Colonic mucosa (tissue), 4 donors: ENCODE measurements around the gene LRIT1. TPM values are rescaled to one million over a fixed set of nuclear protein-coding genes. Genes with fewer than 3 reads are reported as not detected.

Experiments used
- DNase-seq: peaks from one replicate; pipeline ENCODE4 v3.0.0-alpha.2; 2020
- H3K27ac ChIP-seq: fragments of 200-600 bp; one replicate; pipeline ENCODE4 v1.8.0; 2021
- H3K27me3 ChIP-seq: fragments of 200-600 bp; one replicate; pipeline ENCODE4 v1.8.0; 2021
- H3K36me3 ChIP-seq: fragments of 200-600 bp; one replicate; pipeline ENCODE4 v1.8.0; 2021
- H3K4me1 ChIP-seq: fragments of 200-600 bp; one replicate; pipeline ENCODE4 v1.8.0; 2021; ENCODE audit warnings: mild to moderate bottlenecking
- H3K4me3 ChIP-seq: fragments of 200-600 bp; one replicate; pipeline ENCODE4 v1.8.0; 2021
- H3K9ac ChIP-seq, 2 donors: one replicate each; pipeline ENCODE4 v1.7.0; 2013; ENCODE audit warnings: control low read depth in 2 of 2, low read depth in 2 of 2, low read length in 2 of 2
- H3K9me3 ChIP-seq: fragments of 200-600 bp; one replicate; pipeline ENCODE4 v1.8.0; 2021
- intact Hi-C: fragments of 100-400 bp; cut with DNase I; formaldehyde crosslinking; loops from one replicate; pipeline ENCODE4 v1.14.1; 2022
- total RNA-seq, 2 donors: library from RNA; stranded (reverse); fragmentation: NEBNext Ultra II Directional in 1 of 2; extraction: Animal tissue kit (Norgen Biotek cat#: 25700) in 1 of 2; gene quantifications; one replicate each; pipeline ENCODE4 v1.2.1, GENCODE V29; 2021
- TF ChIP-seq, protein P1 (sequence below): fragments of 200-600 bp; IDR thresholded peaks from one replicate; pipeline ENCODE4 v1.8.0; 2022; ENCODE audit warnings: antibody characterized with exemption, mild to moderate bottlenecking
- donor health status: healthy.
- donor health status: DM: no; HTN: no; CAD: no.
- donor health status: DM: no; HTN: no; CAD: no.

LRIT1 gene
- total RNA-seq, 2 donors from 2014 or later = not detected

DNA sequence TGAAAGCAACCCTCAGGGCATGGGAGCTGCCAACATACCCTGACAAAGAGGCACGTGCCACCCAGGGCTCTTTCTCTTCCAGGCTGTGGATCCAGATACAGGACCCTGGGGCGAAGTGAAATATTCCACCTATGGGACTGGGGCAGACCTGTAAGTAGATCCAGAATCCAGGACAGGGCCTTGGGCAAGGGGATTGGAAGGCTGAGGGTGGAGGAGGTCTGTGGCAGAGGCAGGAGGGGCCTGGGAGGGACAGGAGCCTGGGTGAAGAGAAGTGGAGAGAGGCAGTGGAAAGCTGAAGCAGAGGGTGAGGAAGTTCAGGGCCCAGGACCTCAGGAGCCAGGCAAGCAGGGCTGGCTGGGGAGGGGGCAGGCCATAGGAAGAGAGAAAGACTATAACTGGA is 29.8 kb downstream of the LRIT1 start:
- Histone ChIP-seq H3K9ac (no peak overlapping the region), H3K27me3 (no peaks in the 10 kb centered on the region), H3K36me3 (no peaks in the 10 kb centered on the region), H3K4me1 (no peaks in the 10 kb centered on the region), H3K4me3 (no peak overlapping the region), H3K27ac (no peak overlapping the region), H3K9me3 (no peaks in the 10 kb centered on the region)
- no peak for DNase-seq
- intact Hi-C loops = no loop called here
- TF ChIP-seq, protein P1, sequence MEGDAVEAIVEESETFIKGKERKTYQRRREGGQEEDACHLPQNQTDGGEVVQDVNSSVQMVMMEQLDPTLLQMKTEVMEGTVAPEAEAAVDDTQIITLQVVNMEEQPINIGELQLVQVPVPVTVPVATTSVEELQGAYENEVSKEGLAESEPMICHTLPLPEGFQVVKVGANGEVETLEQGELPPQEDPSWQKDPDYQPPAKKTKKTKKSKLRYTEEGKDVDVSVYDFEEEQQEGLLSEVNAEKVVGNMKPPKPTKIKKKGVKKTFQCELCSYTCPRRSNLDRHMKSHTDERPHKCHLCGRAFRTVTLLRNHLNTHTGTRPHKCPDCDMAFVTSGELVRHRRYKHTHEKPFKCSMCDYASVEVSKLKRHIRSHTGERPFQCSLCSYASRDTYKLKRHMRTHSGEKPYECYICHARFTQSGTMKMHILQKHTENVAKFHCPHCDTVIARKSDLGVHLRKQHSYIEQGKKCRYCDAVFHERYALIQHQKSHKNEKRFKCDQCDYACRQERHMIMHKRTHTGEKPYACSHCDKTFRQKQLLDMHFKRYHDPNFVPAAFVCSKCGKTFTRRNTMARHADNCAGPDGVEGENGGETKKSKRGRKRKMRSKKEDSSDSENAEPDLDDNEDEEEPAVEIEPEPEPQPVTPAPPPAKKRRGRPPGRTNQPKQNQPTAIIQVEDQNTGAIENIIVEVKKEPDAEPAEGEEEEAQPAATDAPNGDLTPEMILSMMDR = no peak

DNA sequence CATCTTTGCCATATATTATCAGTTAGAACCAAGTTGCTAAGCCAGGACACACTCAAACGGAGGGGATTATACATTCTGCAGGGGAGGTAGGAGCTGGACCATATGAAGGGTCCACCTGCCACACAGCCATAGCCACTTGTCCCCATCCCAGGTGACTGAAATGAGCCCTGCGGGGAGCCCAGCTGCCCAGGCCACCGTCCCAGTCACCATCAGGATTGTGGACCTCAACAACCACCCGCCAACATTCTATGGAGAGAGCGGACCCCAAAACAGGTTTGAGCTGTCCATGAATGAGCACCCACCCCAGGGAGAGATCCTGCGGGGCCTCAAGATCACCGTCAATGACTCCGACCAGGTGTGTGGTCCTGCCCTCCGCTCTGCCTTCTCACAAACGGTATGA is 33.3 kb downstream of the LRIT1 start:
- Histone ChIP-seq H3K4me3 (no peak overlapping the region), H3K27me3 (no peaks in the 10 kb centered on the region), H3K4me1 (no peaks in the 10 kb centered on the region), H3K36me3 (no peaks in the 10 kb centered on the region), H3K27ac (no peak overlapping the region), H3K9ac (no peak overlapping the region), H3K9me3 (no peaks in the 10 kb centered on the region)
- intact Hi-C loops = no loop called here
- DNase-seq = no peak
- TF ChIP-seq, protein P1 = no peak

DNA sequence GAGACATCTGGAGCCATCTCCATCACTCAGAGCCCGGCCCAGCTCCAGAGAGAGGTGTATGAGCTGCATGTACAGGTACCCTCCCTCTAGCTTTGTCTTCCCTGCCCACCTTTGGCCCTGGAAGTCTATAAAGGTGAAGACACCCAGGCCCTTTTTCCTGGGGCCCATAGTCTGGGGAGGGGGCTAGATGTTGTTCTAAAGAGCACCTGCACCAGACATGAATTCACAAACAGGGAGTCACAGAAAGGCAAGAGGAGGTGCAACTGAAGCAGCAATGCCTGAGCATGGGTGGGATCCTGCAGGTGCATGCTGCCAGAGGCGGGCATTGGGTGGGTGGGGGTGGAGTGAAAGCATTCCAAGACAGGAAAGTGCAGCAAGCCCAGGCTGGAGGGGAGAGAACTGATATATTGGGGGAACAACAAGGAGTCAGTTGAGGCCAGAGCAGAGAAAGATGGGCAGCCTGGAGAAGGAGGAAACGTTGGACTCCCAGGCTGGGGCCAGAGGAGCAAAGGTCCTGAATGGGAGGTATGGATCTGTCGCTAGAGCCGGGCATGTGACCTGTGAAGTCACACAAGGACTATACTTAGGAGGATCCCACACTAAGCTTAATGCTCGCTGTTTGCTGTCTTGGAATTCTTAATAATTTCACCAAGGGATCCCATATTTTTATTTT is 35.4 kb downstream of the LRIT1 start:
- no peak overlapping the region for H3K27ac ChIP-seq
- no peaks in the 10 kb centered on the region for H3K36me3 ChIP-seq
- DNase-seq = no peak
- H3K27me3 ChIP-seq = no peaks in the 10 kb centered on the region
- intact Hi-C loops = loop anchor here (2.0 kb wide), 1 partner anchor 57 kb away; no protein-coding TSS in a partner anchor
- no peak overlapping the region for H3K4me3 ChIP-seq
- TF ChIP-seq, protein P1 = no peak
- peaks cover 7% of the 10 kb centered on the region for H3K4me1 ChIP-seq
- no peaks in the 10 kb centered on the region for H3K9me3 ChIP-seq
- no peak overlapping the region for H3K9ac ChIP-seq

DNA sequence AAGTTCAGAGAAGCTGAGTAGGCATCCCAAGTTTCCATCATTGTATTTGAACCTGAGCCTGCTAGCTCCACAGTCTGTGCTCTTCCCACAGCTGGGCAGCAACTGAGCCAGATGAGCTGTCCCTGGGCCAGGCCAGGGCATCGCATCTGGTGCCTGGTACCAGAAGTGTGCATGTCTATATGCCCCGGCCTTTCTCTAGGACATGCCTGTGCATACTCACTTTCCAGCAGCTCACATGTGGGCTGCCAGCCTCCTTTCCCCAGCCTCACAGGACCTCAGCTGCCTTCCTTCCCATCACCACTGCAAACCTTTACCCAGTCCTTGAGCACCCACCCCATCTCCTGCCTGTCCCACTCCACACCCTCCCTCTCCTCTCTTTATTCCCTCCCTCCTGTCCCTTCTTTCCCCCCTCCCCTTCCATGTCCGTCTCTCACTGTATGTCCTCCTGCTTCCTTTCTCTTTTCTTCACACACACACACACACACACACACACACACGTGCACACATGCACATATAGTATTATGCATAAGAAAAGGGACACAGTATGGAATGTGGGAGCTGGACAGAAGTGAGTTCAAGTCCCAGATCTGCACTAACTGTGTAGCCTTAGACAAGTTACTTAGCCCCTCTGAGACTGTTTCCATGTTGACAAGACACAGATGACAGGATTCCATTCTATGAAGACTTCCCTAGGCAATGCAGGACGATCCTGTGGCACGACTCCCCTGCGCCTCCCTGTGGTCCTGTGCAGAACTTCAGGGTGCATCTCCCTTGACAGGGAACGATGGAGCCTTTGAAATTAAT is 36.1 kb downstream of the LRIT1 start:
- H3K9me3 ChIP-seq = no peaks in the 10 kb centered on the region
- intact Hi-C loops = loop anchor here (2.0 kb wide), 1 partner anchor 56 kb away; no protein-coding TSS in a partner anchor
- DNase-seq = peak; percentile 80
- no peaks in the 10 kb centered on the region for H3K27me3 ChIP-seq
- H3K9ac ChIP-seq = no peak overlapping the region
- peaks cover 12% of the 10 kb centered on the region for H3K4me1 ChIP-seq
- H3K36me3 ChIP-seq = no peaks in the 10 kb centered on the region
- no peak overlapping the region for H3K4me3 ChIP-seq
- H3K27ac ChIP-seq = no peak overlapping the region
- TF ChIP-seq, protein P1 = peak; percentile 82

DNA sequence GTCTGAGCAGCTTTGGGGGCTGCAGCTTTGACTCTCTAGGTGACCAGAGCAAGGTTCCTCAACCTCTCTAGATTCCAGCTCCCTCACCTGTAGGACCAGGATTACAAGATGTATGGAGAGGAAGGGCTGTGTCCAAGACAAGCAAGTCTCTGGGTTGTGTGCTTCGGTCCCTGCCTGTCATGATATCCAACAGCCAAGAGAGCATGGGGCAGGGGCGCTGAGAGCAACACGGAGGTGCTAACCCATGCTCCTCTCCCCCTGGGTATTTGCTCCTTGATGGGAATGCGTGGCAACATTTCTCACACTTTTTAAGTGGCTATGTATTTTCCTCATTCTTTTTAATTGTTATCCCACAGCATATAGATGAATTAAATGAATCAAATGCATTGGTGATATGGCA is 36.7 kb downstream of the LRIT1 start:
- peaks cover 12% of the 10 kb centered on the region for H3K4me1 ChIP-seq
- TF ChIP-seq, protein P1 = no peak
- no peaks in the 10 kb centered on the region for H3K9me3 ChIP-seq
- H3K27me3 ChIP-seq = no peaks in the 10 kb centered on the region
- no peaks in the 10 kb centered on the region for H3K36me3 ChIP-seq
- no peak overlapping the region for H3K27ac ChIP-seq
- H3K4me3 ChIP-seq = no peak overlapping the region
- intact Hi-C loops = loop anchor here (2.0 to 5.0 kb wide), 2 partner anchors 42 to 56 kb away; no protein-coding TSS in a partner anchor
- no peak overlapping the region for H3K9ac ChIP-seq
- DNase-seq = no peak
